HEK293T (cell line): ENCODE measurements around the gene SERPINA12.

Experiments
- BHLHE40 ChIP-seq: fragments of 450-650 bp; IDR thresholded peaks from 2 replicates; pipeline ENCODE4 v1.6.1; 2016; ENCODE audit warnings: mild to moderate bottlenecking, moderate library complexity, borderline replicate concordance
- CTBP1 ChIP-seq: fragments of 450-650 bp; IDR thresholded peaks from 2 replicates; pipeline ENCODE4 v1.6.1; 2016; ENCODE audit warnings: borderline replicate concordance
- ELF4 ChIP-seq: fragments of 450-650 bp; IDR thresholded peaks from 2 replicates; pipeline ENCODE4 v1.6.1; 2017; ENCODE audit warnings: antibody characterized with exemption
- FOXK2 ChIP-seq: fragments of 450-650 bp; IDR thresholded peaks from 2 replicates; pipeline ENCODE4 v1.6.1; 2016; ENCODE audit warnings: mild to moderate bottlenecking

- TF ChIP-seq FOXK2 (no peak), CTBP1 (no peak), ELF4 (no peak), BHLHE40 (no peak)
Observed at GRCh38 chr14:94515856-94516255, 6.6 kb upstream of the SERPINA12 start.
